Erythroblast (primary cell): ENCODE results near the gene IL19.

Experiments used
- DNase-seq, 2 experiments: peaks; one replicate each; lab custom pipeline; 2025; lab: John Stamatoyannopoulos, UW
- GATA1 ChIP-seq: IDR thresholded peaks from 2 replicates; pipeline ENCODE4 v1.6.1; 2011; ENCODE audit warnings: low read depth, mild to moderate bottlenecking, control low read depth, low read length, moderate library complexity
- POLR2A ChIP-seq: IDR thresholded peaks from 2 replicates; pipeline ENCODE4 v1.6.1; 2011; ENCODE audit warnings: mild to moderate bottlenecking, low read length

IL19 gene

GRCh38 chr1:206832352-206832880, 61.8 kb downstream of the IL19 start:
- no peak for DNase-seq
- TF ChIP-seq GATA1 (no peak), POLR2A (no peak)

- no peak for TF ChIP-seq POLR2A
- TF ChIP-seq GATA1: no peak
- DNase-seq: no peak
These were observed 62.6 kb downstream of the IL19 start for GRCh38 chr1:206833106-206833680.

DNA sequence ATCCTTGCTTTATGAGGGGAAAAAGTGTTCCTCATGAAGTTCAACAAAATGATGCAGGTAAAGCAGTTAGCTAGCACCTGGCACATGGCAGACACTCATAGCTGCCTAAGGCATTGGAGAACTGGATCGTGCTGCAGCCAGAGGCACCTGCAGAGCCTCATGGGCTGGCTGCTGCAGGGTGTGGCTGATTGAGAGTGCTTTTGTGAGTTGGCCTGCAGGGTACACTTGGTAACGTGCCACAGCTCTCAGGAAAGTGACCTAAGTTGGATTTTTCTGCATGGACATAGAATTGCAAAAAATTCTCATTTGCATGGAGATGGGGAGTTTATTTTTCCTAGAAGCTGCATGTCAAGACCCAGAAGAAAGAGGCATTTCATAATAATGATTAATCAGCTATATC, 63.2 kb downstream of the IL19 start:
- no peak for DNase-seq
- TF ChIP-seq GATA1: no peak
- TF ChIP-seq POLR2A: no peak

DNA sequence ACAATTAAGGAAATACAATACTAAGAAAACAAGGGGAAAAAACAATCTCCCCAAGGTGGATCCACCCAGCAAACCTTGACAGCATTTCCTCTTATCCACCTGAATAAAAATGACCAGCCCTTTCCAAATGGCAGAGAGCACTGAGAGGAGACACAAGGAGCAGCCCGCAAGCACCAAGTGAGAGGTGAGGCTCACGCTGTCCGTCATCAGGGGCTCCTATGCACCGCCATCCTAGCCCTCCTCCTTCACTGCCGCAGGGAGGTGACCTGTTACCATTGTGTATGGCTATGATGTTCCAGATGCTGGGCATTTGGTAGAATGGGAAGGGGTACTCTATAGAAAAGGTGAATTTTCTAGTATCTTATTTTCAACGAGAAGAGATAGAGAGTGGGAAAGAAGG, 63.6 kb downstream of the IL19 start:
- no peak for TF ChIP-seq POLR2A
- TF ChIP-seq GATA1: no peak

DNA sequence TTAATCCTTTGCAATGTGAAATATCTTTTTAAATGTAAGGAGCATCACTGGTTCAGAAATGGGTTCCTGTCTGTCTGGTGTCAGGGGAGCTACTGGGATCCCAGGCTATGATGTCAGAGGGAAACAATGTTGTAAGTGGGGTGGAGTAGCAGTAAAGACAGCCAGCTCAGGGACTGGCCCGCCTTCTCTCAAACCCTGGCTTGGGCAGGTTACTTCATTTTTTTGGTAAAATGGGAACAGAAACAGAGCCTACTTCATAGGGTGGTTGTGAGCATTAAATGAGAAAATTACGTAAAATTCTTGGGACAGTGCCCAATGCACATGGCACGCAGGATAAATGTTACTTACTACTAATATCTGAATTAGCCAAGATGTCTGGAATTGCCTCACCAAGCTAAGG, 64.1 kb downstream of the IL19 start:
- TF ChIP-seq GATA1 (no peak), POLR2A (no peak)
- no peak for DNase-seq

More for the DNA sequence above, 63.6 kb downstream of the IL19 start:
- no peak for DNase-seq

- TF ChIP-seq POLR2A: no peak
- no peak for TF ChIP-seq GATA1
- DNase-seq: no peak
These were observed 64.6 kb downstream of the IL19 start for GRCh38 chr1:206835186-206835585.

DNA sequence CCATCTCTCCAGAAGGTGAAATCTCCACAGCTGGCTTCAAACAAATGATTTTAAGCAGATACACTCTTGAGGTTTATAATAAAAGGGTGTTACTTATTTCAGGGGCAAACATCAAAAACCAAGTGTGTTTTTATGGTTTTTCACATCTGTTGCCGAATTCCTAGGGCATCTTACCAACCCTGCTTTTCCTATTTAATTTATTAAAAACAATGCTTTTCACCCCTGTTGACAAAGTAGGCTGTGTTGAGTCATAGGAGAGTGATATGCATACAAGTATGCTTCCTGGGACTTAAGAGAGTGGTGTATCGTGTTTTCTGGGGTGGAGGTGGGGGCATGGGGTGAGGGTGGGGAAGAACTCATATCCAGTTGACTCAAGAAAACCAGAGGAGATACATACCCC, 65.5 kb downstream of the IL19 start:
- TF ChIP-seq GATA1 (no peak), POLR2A (no peak)
- DNase-seq: no peak

DNA sequence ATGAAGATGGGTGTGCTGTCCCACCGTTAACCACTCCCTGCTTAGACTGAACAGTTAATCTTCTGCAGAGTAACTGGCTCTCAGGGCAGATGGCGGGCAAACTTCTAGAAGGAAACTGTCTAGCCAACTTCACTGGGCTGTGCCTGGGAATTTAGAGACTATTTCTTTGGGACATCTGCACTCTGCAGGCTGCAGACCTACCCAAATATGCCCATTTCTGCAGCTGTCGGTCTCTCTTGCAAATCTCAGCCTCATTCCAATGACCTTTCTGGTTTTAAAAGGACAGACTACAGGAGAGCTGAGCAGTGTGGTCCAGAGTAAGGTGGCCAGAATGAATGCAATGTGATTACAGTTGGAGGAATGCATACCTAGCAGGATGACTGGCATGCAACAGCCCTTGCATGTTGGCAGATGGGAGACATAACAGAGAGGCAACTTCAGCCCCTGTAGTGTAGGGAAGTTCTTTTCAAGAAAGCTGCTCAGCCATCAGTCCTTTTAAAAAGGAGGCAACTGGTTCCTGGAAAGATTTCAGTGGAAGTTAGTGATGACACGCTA, 68.5 kb downstream of the IL19 start:
- no peak for DNase-seq
- TF ChIP-seq GATA1 (no peak), POLR2A (no peak)

DNA sequence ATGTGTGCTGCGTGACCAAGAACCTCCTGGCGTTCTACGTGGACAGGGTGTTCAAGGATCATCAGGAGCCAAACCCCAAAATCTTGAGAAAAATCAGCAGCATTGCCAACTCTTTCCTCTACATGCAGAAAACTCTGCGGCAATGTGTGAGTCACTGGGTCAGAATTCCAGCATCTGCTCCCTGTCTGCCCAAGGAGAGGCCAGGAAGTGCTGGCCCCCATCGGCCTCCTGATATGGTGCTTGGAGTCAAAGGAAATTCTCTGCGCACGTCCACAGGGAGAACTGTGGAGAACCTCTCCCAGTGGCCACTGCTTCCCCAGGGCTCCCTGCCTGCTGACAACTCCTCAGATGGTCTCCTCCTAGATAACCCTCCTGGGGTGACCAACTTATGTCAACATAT, 69.3 kb downstream of the IL19 start:
- no peak for DNase-seq
- TF ChIP-seq GATA1 (no peak), POLR2A (no peak)

DNA sequence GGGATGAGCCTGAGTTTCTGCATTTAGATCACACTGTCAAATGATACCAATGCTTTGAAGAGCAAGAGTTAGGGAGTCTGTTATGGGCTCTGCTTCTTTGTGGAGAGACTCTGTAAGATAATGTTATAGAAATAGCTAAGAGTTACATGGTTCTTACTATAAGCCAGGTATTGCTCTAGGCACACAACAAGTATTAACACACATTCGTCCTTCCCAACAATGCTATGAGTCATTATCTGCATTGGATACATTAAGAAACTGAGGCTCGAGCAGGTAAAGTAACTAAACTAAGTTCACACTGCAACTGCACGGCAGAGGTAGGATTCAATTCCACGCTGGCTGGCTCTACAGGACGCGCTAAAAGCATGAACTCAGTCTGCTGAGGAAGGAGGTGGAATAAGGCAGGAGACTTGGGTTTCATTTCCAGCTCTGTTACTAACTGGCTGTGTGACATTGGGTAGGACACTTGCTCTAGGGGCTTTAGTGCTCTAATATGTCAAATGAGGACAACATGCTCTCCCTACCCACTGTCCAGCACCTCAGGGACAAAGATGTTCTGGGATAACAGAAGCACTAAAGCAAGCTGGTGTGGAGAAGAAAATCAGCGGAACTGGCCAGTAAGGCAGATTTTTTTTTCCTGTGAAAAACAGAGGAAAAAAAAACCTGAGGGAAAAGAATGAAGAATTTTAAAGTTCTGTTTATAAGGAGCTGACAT, 71.2 kb downstream of the IL19 start:
- no peak for TF ChIP-seq GATA1
- TF ChIP-seq POLR2A: no peak
- no peak for DNase-seq

DNA sequence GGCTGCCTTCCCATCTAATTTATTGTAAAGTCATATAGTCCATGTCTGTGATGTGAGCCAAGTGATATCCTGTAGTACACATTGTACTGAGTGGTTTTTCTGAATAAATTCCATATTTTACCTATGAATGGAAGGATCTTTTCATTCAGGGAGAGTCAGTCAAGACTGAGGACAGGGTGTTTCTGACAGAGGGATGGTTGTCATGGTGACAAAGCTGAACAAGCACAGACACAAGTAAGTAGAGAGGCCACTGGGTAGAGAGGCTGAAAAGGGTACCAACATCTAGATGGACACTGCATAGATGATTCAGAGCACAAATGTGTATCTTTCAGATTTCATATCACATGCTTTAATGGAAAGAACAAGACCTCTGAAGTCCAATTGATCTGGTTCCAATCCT, 72.3 kb downstream of the IL19 start:
- TF ChIP-seq POLR2A (no peak), GATA1 (no peak)
- DNase-seq: peak; percentile 10 to 12

DNA sequence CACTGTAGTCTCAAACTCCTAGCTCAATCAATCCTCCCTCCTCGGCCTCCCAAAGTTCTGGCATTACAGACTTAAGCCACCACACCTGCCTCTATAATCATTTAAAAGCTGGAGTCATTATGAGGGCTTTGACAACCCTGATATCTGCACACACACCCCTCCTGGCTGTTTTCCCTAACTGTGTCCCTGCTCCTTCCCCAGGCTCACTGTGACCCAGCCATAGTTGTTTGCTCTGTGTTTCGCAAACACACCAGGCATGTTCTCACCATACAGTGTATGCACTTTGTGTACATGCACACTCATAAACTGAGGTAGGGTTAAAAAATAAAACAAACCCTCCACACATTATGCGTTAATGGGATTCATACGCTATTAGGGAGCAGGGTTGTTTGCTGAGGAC, 73.1 kb downstream of the IL19 start:
- TF ChIP-seq GATA1 (no peak), POLR2A (no peak)
- no peak for DNase-seq

DNA sequence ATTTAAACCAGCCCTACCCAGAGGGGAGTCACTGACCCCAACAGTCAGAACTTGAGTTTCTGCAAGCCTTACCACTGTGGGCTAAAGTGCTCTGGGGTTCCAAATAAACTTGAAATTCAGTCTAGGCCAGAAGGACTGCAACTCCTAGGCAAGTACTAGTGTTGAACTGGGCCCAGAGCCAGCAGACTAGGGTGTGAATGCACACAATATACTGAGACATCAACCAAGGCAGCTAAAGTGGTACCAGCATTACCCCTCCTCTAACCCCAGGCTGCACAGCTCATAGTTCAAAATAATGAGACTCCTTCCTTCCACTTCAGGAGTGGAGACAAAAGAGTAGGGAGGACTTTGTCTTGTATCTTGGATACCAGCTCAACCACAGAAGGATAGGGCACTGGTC, 75.9 kb downstream of the IL19 start:
- TF ChIP-seq POLR2A (no peak), GATA1 (no peak)
- peak; percentile 54 to 62 for DNase-seq

GRCh38 chr1:206847337-206847834, 76.8 kb downstream of the IL19 start:
- peak; percentile 81 to 98 for DNase-seq
- TF ChIP-seq POLR2A (no peak), GATA1 (peak; percentile 53)

GRCh38 chr1:206847946-206848345, 77.4 kb downstream of the IL19 start:
- TF ChIP-seq POLR2A (no peak), GATA1 (no peak)

More at GRCh38 chr1:206847946-206848345, 77.4 kb downstream of the IL19 start:
- no peak for DNase-seq
